Esophagus muscularis mucosa (tissue), 4 donors: Measurements from ENCODE around the gene MCAM. TPM values are rescaled to one million over a fixed set of nuclear protein-coding genes. Genes with fewer than 3 reads are reported as not detected.

ENCODE experiments used
- DNase-seq: peaks from one replicate; pipeline ENCODE4 v3.0.0-alpha.2; 2017; ENCODE audit errors: extremely low spot score
- H3K27ac ChIP-seq, 4 donors: fragments of 200-600 bp; sonication (generic); replicated peaks in 1 of 4; 1 replicate in 3 of 4; 2 replicates in 1 of 4; pipeline ENCODE4 v1.5.1; 2016 to 2019; ENCODE audit warnings: mild to moderate bottlenecking in 1 of 4
- H3K27me3 ChIP-seq, 4 donors: fragments of 200-600 bp; sonication (generic); one replicate each; pipeline versions ENCODE4 v1.5.1 to v1.6.0; 2016 to 2019
- H3K36me3 ChIP-seq, 4 donors: fragments of 200-600 bp; sonication (generic); one replicate each; pipeline ENCODE4 v1.5.1; 2016 to 2019
- H3K4me1 ChIP-seq, 4 donors: fragments of 200-600 bp; sonication (generic); one replicate each; pipeline ENCODE4 v1.5.1; 2016 to 2019
- H3K4me3 ChIP-seq, 4 donors: fragments of 200-600 bp; sonication (generic); 1 replicate in 2 of 4; 2 replicates in 2 of 4; pipeline ENCODE4 v1.5.1; 2016 to 2019; ENCODE audit warnings: mild to moderate bottlenecking in 4 of 4, moderate library complexity in 1 of 4
- H3K9me3 ChIP-seq, 4 donors: fragments of 200-600 bp; sonication (generic); 1 replicate in 3 of 4; 2 replicates in 1 of 4; pipeline ENCODE4 v1.5.1; 2016 to 2019
- CTCF ChIP-seq, 3 experiments: fragments of 200-600 bp in 2 of 3; fragments of 450-650 bp in 1 of 3; sonication (generic) in 2 of 3; IDR thresholded peaks; one replicate each; pipeline ENCODE4 v1.5.1; 2017 to 2019; ENCODE audit warnings: antibody characterized with exemption in 3 of 3, mild to moderate bottlenecking in 2 of 3, moderate library complexity in 1 of 3
- EP300 ChIP-seq: sonication (generic); formaldehyde crosslinking; IDR thresholded peaks from one replicate; pipeline ENCODE4 v1.6.1; 2017; ENCODE audit warnings: antibody characterized with exemption
- POLR2A ChIP-seq: fragments of 450-650 bp; IDR thresholded peaks from one replicate; pipeline ENCODE4 v1.6.1; 2017; ENCODE audit warnings: antibody characterized with exemption, moderate library complexity, mild to moderate bottlenecking, low read depth
- POLR2AphosphoS5 ChIP-seq, 2 donors: sonication (generic); formaldehyde crosslinking; IDR thresholded peaks; one replicate each; pipeline ENCODE4 v1.6.1; 2017; ENCODE audit warnings: antibody characterized with exemption in 2 of 2
- WGBS: methylation state at CpG from one replicate; pipeline ENCODE4 v1.1.5; 2018; 5-methylcytosine and 5-hydroxymethylcytosine counted together
- intact Hi-C: fragments of 100-400 bp; cut with DNase I; formaldehyde crosslinking; loops from one replicate; pipeline ENCODE4 v1.15.1; 2023
- total RNA-seq, 4 donors: library from RNA; depleted of rRNA; stranded (reverse); fragments of >200 nt; gene quantifications; one replicate each; pipeline versions ENCODE4 v1.1.0 to v1.2.1, GENCODE V29; 2016

MCAM gene
- total RNA-seq, 4 donors from 2014 or later = 607 to 1,312 (median 805) TPM

GRCh38 chr11:119344291-119345010 lies 27.5 kb upstream of the MCAM start:
- no peak for TF ChIP-seq POLR2A
- no peak for TF ChIP-seq EP300
- no peak for TF ChIP-seq POLR2AphosphoS5 (IDR thresholded peaks at IDR 0.05)
- no peak for TF ChIP-seq CTCF (IDR thresholded peaks at IDR 0.05)
- H3K36me3 ChIP-seq = no peaks in the 10 kb centered on the region
- no peaks in the 10 kb centered on the region for H3K27me3 ChIP-seq
- intact Hi-C loops = no loop called here
- WGBS = 66% methylated on average over 8 of the region's 14 CpGs
- no peak overlapping the region for H3K4me3 ChIP-seq
- no peak for DNase-seq
- H3K27ac ChIP-seq = no peak overlapping the region
- no peaks in the 10 kb centered on the region for H3K9me3 ChIP-seq
- peaks cover 14 to 25% (median 23%) of the 10 kb centered on the region in 4 donors for H3K4me1 ChIP-seq

- 88% methylated on average over 4 of the region's 7 CpGs for WGBS
- Histone ChIP-seq H3K27ac (no peak overlapping the region), H3K27me3 (no peaks in the 10 kb centered on the region), H3K4me3 (no peak overlapping the region), H3K9me3 (no peaks in the 10 kb centered on the region), H3K36me3 (no peaks in the 10 kb centered on the region), H3K4me1 (peaks cover 22 to 33% (median 31%) of the 10 kb centered on the region in 4 donors)
- TF ChIP-seq POLR2AphosphoS5 (IDR thresholded peaks at IDR 0.05) = no peak
- no peak for TF ChIP-seq EP300
- TF ChIP-seq POLR2A = no peak
- no peak for TF ChIP-seq CTCF (IDR thresholded peaks at IDR 0.05)
- DNase-seq = no peak
- intact Hi-C loops = no loop called here
Observed at GRCh38 chr11:119343726-119344125, 26.8 kb upstream of the MCAM start.

- intact Hi-C loops = no loop called here
- DNase-seq = no peak
- Histone ChIP-seq H3K4me1 (peaks cover 33 to 44% (median 43%) of the 10 kb centered on the region in 4 donors), H3K27me3 (no peaks in the 10 kb centered on the region), H3K9me3 (no peaks in the 10 kb centered on the region), H3K4me3 (no peak overlapping the region), H3K36me3 (no peaks in the 10 kb centered on the region), H3K27ac (no peak overlapping the region)
- TF ChIP-seq POLR2AphosphoS5 (IDR thresholded peaks at IDR 0.05) (no peak), POLR2A (no peak), EP300 (no peak), CTCF (IDR thresholded peaks at IDR 0.05) (no peak)
- 95% methylated on average over 4 of the region's 10 CpGs for WGBS
Observed at GRCh38 chr11:119342362-119343130, 25.6 kb upstream of the MCAM start.

GRCh38 chr11:119342023-119342300 lies 25.0 kb upstream of the MCAM start:
- 88% methylated on average over 5 of the region's 7 CpGs for WGBS
- no peaks in the 10 kb centered on the region for H3K27me3 ChIP-seq
- H3K36me3 ChIP-seq = peaks cover 0 to 3% (median 2%) of the 10 kb centered on the region in 4 donors
- intact Hi-C loops = no loop called here
- H3K4me1 ChIP-seq = peaks cover 33 to 50% (median 48%) of the 10 kb centered on the region in 4 donors
- DNase-seq = no peak
- H3K4me3 ChIP-seq = no peak overlapping the region
- TF ChIP-seq CTCF (IDR thresholded peaks at IDR 0.05) (no peak), POLR2AphosphoS5 (IDR thresholded peaks at IDR 0.05) (no peak), EP300 (no peak), POLR2A (no peak)
- no peaks in the 10 kb centered on the region for H3K9me3 ChIP-seq
- H3K27ac ChIP-seq = no peak overlapping the region
